DND-41 (cell line): ENCODE measurements around the gene DRC7.

Experiments
- CTCF ChIP-seq: IDR thresholded peaks from 2 replicates; pipeline ENCODE4 v1.5.1; 2012; ENCODE audit warnings: borderline replicate concordance, low read length, moderate library complexity, mild to moderate bottlenecking; ENCODE audit not compliant: poor library complexity, severe bottlenecking; ENCODE audit errors: extremely low read depth
- EZH2 ChIP-seq: IDR thresholded peaks from 3 replicates; pipeline ENCODE4 v1.6.1; 2012; ENCODE audit warnings: borderline replicate concordance, low read depth, mild to moderate bottlenecking, moderate library complexity, low read length, inconsistent platforms; ENCODE audit not compliant: severe bottlenecking

GRCh38 chr16:57773655-57774295 lies 79.2 kb downstream of the DRC7 start:
- TF ChIP-seq CTCF = no peak
- no peak for TF ChIP-seq EZH2
